GM18909 (cell line): ENCODE data around the gene CORO2B.

Experiments used
- ATAC-seq: cut with Tn5 transposase; IDR thresholded peaks from one replicate; pipeline ENCODE4 v1.9.1; 2021; ENCODE audit warnings: mild to moderate bottlenecking; ENCODE audit not compliant: unreplicated experiment, poor library complexity

The CORO2B gene

GRCh38 chr15:68553994-68554720 lies 24.6 kb upstream of the CORO2B start:
- no peak for ATAC-seq

GRCh38 chr15:68554721-68555678 lies 23.8 kb upstream of the CORO2B start:
- no peak for ATAC-seq

- ATAC-seq: no peak
Observed at GRCh38 chr15:68555679-68556037, 23.1 kb upstream of the CORO2B start.

- no peak for ATAC-seq
Observed at GRCh38 chr15:68556139-68556990, 22.4 kb upstream of the CORO2B start.

DNA sequence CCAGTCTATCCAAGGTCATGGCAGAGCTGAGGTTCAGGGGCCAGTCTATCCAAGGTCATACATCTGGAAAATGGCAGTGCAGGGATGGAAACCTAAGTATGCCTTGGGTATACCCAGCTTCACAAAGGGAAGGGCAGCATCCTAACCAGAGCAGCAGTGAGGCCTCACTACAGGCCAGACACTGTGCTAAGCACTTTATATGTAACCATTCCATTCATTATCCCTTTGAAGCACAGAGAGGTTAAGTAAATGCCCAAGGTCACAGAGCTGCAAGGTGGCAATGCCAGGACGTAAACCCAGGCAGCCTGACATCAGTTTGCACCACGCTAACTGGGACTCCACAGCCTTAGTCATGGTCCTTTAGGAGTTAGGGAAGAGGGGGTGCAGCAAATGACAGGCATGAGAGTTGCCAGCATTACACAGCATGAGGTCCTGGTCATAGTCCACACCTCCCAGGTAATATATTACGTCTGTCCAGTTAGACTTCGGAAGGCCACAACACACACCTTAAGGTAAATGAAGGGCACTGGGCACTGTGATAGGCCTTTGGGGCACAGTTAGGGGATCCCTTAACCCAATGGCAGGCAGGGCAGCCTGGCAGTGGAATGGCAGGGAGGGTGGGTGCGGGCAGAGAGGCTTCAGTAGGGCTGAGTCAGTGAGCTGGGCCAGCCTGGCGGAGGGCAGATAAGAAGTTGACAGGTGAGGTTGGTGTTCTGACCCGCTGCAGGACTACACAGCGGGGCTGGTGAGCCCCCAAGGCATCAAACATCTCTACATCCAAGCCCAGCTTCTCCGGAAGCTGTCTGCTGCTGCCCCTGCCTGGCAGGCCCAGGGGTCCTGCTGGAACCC lies 21.1 kb upstream of the CORO2B start:
- no peak for ATAC-seq

- no peak for ATAC-seq
Observed at GRCh38 chr15:68558318-68559305, 20.2 kb upstream of the CORO2B start.

GRCh38 chr15:68559345-68560310 lies 19.2 kb upstream of the CORO2B start:
- ATAC-seq: no peak

- ATAC-seq: no peak
Observed at GRCh38 chr15:68560501-68561113, 18.2 kb upstream of the CORO2B start.

GRCh38 chr15:68561171-68561900 lies 17.5 kb upstream of the CORO2B start:
- ATAC-seq: no peak

GRCh38 chr15:68561901-68562300 lies 16.9 kb upstream of the CORO2B start:
- ATAC-seq: no peak

- ATAC-seq: no peak
Observed at GRCh38 chr15:68564173-68564572, 14.6 kb upstream of the CORO2B start.

GRCh38 chr15:68565234-68565633 lies 13.6 kb upstream of the CORO2B start:
- no peak for ATAC-seq

DNA sequence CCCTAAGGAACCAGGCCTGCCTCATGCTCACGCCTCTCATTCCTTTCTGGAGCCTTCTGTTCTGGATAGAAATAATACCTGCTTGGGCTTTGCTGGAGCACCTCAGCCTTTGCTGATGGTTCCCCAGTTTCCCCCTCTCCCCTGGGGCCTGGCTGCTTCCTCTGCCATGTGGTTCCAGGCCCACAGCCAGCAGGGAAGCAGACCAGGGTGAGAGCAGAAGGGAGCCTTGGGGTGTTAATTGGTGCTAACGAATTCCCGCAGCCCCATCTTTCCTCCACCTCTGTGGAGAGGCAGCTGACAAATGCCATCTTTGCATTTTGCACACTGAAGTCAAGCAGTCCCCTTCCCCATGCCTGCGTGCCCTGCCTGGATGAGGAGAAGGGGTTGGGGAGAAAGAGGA lies 13.1 kb upstream of the CORO2B start:
- no peak for ATAC-seq

DNA sequence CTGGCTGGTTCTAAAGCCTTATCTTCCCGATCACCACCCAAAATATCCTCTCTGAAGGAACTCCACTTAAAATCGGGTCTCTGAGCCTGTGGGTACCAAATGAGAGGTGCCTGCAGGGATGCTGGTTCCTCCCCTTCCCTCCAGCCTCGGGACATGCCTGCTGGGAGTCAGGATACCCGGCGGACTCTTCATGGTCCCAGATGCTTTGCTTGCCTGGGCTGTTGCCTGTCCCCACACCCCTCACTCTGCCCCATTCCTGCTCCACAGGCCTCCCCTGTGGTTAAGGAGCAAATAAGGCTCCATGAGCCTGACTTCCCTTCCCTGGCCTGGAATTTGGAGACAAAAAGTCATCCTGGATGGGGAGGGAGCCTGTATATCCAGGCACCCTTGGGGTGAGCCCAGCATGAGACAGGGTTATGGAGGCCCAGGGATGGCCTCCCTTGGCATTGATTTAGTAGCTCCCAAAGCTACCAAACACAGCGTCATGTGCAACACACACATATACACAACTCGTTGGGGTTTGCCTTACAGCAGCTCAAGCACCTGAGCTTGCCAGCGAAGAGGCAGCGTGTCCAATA lies 12.3 kb upstream of the CORO2B start:
- ATAC-seq: no peak

- ATAC-seq: no peak
Observed at GRCh38 chr15:68567345-68567744, 11.4 kb upstream of the CORO2B start.

- no peak for ATAC-seq
Observed at GRCh38 chr15:68570974-68571373, 7.8 kb upstream of the CORO2B start.
